ENCODE data around the gene XRCC5.

The XRCC5 gene

DNA sequence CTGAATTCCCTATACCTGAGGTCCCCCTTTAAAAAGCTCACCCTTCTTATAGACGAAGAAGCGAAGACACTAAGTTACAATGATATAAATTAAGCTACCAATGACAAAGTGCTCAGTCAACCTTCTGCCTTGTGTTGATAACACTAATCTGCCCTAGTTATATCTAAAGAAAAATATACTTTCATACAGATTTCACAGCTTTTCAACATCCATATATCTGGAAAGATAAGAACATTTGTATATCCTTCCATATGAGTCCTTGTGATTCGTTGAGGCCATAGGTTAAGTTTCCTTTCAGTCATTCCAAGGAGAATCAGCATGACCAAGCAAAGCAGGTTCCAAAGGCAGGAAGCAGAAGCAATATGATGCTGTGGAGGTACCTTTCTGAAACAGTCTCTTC is 46.8 kb downstream of the XRCC5 start:
- TF ChIP-seq, protein P1, sequence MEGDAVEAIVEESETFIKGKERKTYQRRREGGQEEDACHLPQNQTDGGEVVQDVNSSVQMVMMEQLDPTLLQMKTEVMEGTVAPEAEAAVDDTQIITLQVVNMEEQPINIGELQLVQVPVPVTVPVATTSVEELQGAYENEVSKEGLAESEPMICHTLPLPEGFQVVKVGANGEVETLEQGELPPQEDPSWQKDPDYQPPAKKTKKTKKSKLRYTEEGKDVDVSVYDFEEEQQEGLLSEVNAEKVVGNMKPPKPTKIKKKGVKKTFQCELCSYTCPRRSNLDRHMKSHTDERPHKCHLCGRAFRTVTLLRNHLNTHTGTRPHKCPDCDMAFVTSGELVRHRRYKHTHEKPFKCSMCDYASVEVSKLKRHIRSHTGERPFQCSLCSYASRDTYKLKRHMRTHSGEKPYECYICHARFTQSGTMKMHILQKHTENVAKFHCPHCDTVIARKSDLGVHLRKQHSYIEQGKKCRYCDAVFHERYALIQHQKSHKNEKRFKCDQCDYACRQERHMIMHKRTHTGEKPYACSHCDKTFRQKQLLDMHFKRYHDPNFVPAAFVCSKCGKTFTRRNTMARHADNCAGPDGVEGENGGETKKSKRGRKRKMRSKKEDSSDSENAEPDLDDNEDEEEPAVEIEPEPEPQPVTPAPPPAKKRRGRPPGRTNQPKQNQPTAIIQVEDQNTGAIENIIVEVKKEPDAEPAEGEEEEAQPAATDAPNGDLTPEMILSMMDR (IDR thresholded peaks at IDR 0.05; ENCODE audit: low read depth, low read length): no peak
- no peaks in the 10 kb centered on the region for H3K9me3 ChIP-seq (ENCODE audit: severe bottlenecking)
- H3K4me3 ChIP-seq (ENCODE audit: low read depth, low read length): no peak overlapping the region
- H3K27me3 ChIP-seq (ENCODE audit: insufficient read depth, low read depth, severe bottlenecking): no peaks in the 10 kb centered on the region
- DNase-seq: no peak
- no peak overlapping the region for H3K27ac ChIP-seq
- peaks cover 80% of the 10 kb centered on the region for H3K36me3 ChIP-seq

GRCh38 chr2:216156822-216157221 is 47.7 kb downstream of the XRCC5 start:
- Histone ChIP-seq H3K27ac (no peak overlapping the region), H3K27me3 (ENCODE audit: insufficient read depth, low read depth, severe bottlenecking) (no peaks in the 10 kb centered on the region), H3K36me3 (peaks cover 80% of the 10 kb centered on the region), H3K9me3 (ENCODE audit: severe bottlenecking) (no peaks in the 10 kb centered on the region), H3K4me3 (ENCODE audit: low read depth, low read length) (no peak overlapping the region)
- no peak for DNase-seq
- TF ChIP-seq, protein P1 (IDR thresholded peaks at IDR 0.05; ENCODE audit: low read depth, low read length): no peak

DNA sequence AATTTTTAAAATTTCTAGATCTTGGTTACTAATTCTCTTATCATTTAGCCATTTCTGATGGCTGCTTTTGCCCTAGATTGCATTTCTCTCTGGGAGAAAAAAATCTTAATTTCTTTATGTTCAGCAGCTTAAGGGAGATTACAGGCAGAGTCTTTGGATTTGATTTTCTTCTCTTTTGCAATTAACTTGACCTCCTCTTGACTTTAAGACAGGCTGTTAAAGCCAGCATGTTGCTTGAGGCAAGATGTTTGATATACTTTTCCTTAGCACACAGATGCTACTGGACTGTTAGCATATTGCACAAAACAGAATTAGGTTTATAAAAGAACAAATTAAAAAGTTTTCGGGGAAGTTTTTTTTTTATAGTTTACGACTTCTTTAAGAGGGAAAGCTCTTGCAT is 50.0 kb downstream of the XRCC5 start:
- Histone ChIP-seq H3K36me3 (peaks cover 85% of the 10 kb centered on the region), H3K27me3 (ENCODE audit: insufficient read depth, low read depth, severe bottlenecking) (no peaks in the 10 kb centered on the region)

DNA sequence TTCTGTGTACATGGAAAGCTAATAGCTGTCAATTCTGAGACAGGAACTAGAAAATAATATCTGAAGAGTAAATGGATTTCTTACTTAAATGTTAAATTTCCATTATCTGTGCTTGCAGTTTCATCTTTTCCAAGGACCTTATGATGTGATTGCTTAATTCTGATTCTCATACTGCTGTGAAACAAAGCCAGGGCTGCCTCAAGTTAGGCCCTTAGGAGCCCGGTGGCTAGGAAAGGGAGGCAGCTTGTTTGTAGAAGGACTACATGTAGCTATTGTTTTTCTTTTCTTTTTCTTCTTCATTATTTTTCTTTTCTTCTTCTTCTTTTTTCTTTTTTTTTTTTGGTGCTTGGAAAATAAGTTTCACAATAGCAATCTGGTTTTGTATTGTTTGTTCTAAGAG is 50.5 kb downstream of the XRCC5 start:
- no peaks in the 10 kb centered on the region for H3K27me3 ChIP-seq (ENCODE audit: insufficient read depth, low read depth, severe bottlenecking)
- no peak overlapping the region for H3K4me3 ChIP-seq (ENCODE audit: low read depth, low read length)
- peaks cover 85% of the 10 kb centered on the region for H3K36me3 ChIP-seq
- H3K9me3 ChIP-seq (ENCODE audit: severe bottlenecking): no peaks in the 10 kb centered on the region
- no peak for DNase-seq
- no peak overlapping the region for H3K27ac ChIP-seq
- TF ChIP-seq, protein P1 (IDR thresholded peaks at IDR 0.05; ENCODE audit: low read depth, low read length): no peak

More for the DNA sequence above, 50.0 kb downstream of the XRCC5 start:
- Histone ChIP-seq H3K27ac (no peak overlapping the region), H3K4me3 (ENCODE audit: low read depth, low read length) (no peak overlapping the region), H3K9me3 (ENCODE audit: severe bottlenecking) (no peaks in the 10 kb centered on the region)
- TF ChIP-seq, protein P1 (IDR thresholded peaks at IDR 0.05; ENCODE audit: low read depth, low read length): no peak
- no peak for DNase-seq

DNA sequence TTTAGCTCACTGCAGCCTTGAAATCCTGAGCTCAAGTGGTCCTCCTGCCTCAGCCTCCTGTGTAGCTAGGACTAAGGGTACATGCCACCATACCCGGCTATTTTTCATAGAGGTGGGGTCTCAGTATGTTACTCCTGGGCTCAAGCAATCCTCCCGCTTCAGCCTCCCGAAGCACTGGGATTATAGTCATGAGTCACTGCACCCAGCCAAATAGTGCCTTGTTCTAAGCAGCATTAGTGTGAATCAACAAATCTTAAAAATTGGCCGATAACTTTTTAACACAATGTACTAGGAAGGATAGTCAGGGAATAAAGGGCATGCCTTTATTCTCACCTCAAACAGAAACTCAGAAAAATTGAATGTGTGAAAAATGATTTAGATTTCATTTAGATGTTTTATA is 51.6 kb downstream of the XRCC5 start:
- no peak for DNase-seq
- Histone ChIP-seq H3K27ac (no peak overlapping the region), H3K9me3 (ENCODE audit: severe bottlenecking) (no peaks in the 10 kb centered on the region), H3K27me3 (ENCODE audit: insufficient read depth, low read depth, severe bottlenecking) (no peaks in the 10 kb centered on the region), H3K4me3 (ENCODE audit: low read depth, low read length) (no peak overlapping the region), H3K36me3 (peaks cover 85% of the 10 kb centered on the region)
- TF ChIP-seq, protein P1 (IDR thresholded peaks at IDR 0.05; ENCODE audit: low read depth, low read length): no peak

GRCh38 chr2:216161967-216162366 is 52.8 kb downstream of the XRCC5 start:
- peaks cover 85% of the 10 kb centered on the region for H3K36me3 ChIP-seq
- no peak for DNase-seq
- TF ChIP-seq, protein P1 (IDR thresholded peaks at IDR 0.05; ENCODE audit: low read depth, low read length): no peak

More at GRCh38 chr2:216161967-216162366, 52.8 kb downstream of the XRCC5 start:
- Histone ChIP-seq H3K27me3 (ENCODE audit: insufficient read depth, low read depth, severe bottlenecking) (no peaks in the 10 kb centered on the region), H3K4me3 (ENCODE audit: low read depth, low read length) (no peak overlapping the region), H3K27ac (no peak overlapping the region), H3K9me3 (ENCODE audit: severe bottlenecking) (no peaks in the 10 kb centered on the region)

Measured in WERI-Rb-1 (cell line).